ENCODE results near the gene TRHDE.

DNA sequence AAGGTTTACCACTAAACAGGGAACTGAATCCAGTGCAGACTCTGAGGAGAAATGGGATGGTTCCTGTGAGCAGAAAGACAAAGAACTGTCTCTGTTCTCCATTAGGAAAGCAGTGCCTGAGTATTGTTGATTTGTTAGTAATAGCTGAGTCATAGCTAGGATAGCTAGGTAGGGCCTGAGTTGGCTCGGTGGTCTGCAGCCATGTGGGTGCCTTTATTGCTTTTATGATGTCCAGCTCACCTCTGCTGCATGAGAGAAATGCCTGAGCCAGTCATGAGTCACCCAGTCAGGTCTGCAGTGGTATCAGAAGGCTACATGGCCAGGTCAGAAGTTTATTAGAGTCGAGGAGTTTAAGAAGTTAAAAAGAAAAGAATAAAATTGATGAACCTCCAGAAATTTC lies 24.2 kb downstream of the TRHDE start:
- TF ChIP-seq, protein P1, sequence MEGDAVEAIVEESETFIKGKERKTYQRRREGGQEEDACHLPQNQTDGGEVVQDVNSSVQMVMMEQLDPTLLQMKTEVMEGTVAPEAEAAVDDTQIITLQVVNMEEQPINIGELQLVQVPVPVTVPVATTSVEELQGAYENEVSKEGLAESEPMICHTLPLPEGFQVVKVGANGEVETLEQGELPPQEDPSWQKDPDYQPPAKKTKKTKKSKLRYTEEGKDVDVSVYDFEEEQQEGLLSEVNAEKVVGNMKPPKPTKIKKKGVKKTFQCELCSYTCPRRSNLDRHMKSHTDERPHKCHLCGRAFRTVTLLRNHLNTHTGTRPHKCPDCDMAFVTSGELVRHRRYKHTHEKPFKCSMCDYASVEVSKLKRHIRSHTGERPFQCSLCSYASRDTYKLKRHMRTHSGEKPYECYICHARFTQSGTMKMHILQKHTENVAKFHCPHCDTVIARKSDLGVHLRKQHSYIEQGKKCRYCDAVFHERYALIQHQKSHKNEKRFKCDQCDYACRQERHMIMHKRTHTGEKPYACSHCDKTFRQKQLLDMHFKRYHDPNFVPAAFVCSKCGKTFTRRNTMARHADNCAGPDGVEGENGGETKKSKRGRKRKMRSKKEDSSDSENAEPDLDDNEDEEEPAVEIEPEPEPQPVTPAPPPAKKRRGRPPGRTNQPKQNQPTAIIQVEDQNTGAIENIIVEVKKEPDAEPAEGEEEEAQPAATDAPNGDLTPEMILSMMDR (IDR thresholded peaks at IDR 0.05): no peak
- no peak for TF ChIP-seq POLR2A (IDR thresholded peaks at IDR 0.05)
- TF ChIP-seq EP300 (IDR thresholded peaks at IDR 0.05): no peak
